IMR-90 (cell line): ENCODE data around the gene MINDY3. TPM values are rescaled to one million over a fixed set of nuclear protein-coding genes. Genes with fewer than 3 reads are reported as not detected.

ENCODE experiments used
- ATAC-seq: fragments of 200-7000 bp; cut with Tn5 transposase; 2 replicates; pipeline ENCODE4 v1.9.1; 2020; ENCODE audit warnings: low read depth, mild to moderate bottlenecking, moderate library complexity
- BruUV-seq: library from RNA; stranded (reverse); fragments of 400-500 nt; replicated peaks from 2 replicates; lab custom pipeline; 2021; lab: Mats Ljungman, UMichigan
- CTCF ChIA-PET: fragments of 300-600 bp; formaldehyde crosslinking; extraction: SDS; loops from one replicate; lab custom pipeline; 2021; ENCODE audit warnings: antibody characterized with exemption; lab: Yijun Ruan, JAX
- POLR2A ChIA-PET: fragments of 300-600 bp; sonication (Branson Sonifier 250); formaldehyde crosslinking; loops from one replicate; lab custom pipeline; 2022; ENCODE audit warnings: antibody characterized with exemption; ENCODE audit not compliant: unreplicated experiment; lab: Charles Lee
- DNase-seq: peaks from one replicate; pipeline ENCODE4 v3.0.0; 2013
- H2AFZ ChIP-seq: replicated peaks from 2 replicates; pipeline ENCODE3; 2013; ENCODE audit warnings: low read length, mild to moderate bottlenecking; ENCODE audit not compliant: poor library complexity
- H2AK5ac ChIP-seq: 2 replicates; pipeline ENCODE4 v1.6.1; 2013; ENCODE audit warnings: low read depth, low read length, inconsistent platforms
- H2AK9ac ChIP-seq: replicated peaks from 2 replicates; pipeline ENCODE3; 2013; ENCODE audit warnings: mild to moderate bottlenecking, low read depth, low read length, moderate library complexity; ENCODE audit not compliant: poor library complexity
- H2BK120ac ChIP-seq: 2 replicates; pipeline ENCODE4 v1.6.1; 2013; ENCODE audit warnings: low read depth, low read length, inconsistent platforms
- H2BK15ac ChIP-seq: 3 replicates; pipeline ENCODE4 v1.6.1; 2013; ENCODE audit warnings: low read depth, low read length, inconsistent platforms
- H2BK20ac ChIP-seq: 2 replicates; pipeline ENCODE4 v1.6.1; 2013; ENCODE audit warnings: low read depth, mild to moderate bottlenecking, inconsistent platforms, low read length, moderate library complexity
- H2BK5ac ChIP-seq: 2 replicates; pipeline ENCODE4 v1.6.1; 2013; ENCODE audit warnings: mild to moderate bottlenecking, low read depth, low read length, inconsistent platforms; ENCODE audit not compliant: poor library complexity, severe bottlenecking
- H3K14ac ChIP-seq: replicated peaks from 2 replicates; pipeline ENCODE4 v1.6.1; 2013; ENCODE audit warnings: low read depth, low read length, inconsistent platforms
- H3K18ac ChIP-seq: 2 replicates; pipeline ENCODE4 v1.6.1; 2013; ENCODE audit warnings: low read depth, low read length, control low read depth
- H3K23ac ChIP-seq: 2 replicates; pipeline ENCODE4 v1.6.1; 2013; ENCODE audit warnings: low read depth, low read length, inconsistent platforms
- H3K27ac ChIP-seq: 2 replicates; pipeline ENCODE4 v1.5.1; 2013; ENCODE audit warnings: mild to moderate bottlenecking, control low read depth, low read length; ENCODE audit not compliant: insufficient read depth
- H3K27me3 ChIP-seq: 2 replicates; pipeline ENCODE4 v1.6.1; 2013; ENCODE audit warnings: low read length; ENCODE audit not compliant: control insufficient read depth, insufficient read depth
- H3K36me3 ChIP-seq: 2 replicates; pipeline ENCODE4 v1.6.1; 2013; ENCODE audit warnings: low read length, mixed read lengths; ENCODE audit not compliant: control insufficient read depth, insufficient read depth
- H3K4ac ChIP-seq: 2 replicates; pipeline ENCODE4 v1.6.1; 2013; ENCODE audit warnings: low read depth, low read length, inconsistent platforms
- H3K4me1 ChIP-seq: 2 replicates; pipeline ENCODE4 v1.6.1; 2013; ENCODE audit warnings: low read length, mixed read lengths; ENCODE audit not compliant: control insufficient read depth, insufficient read depth
- H3K4me2 ChIP-seq: 2 replicates; pipeline ENCODE4 v1.6.1; 2013; ENCODE audit warnings: low read depth, mild to moderate bottlenecking, control low read depth, low read length, moderate library complexity
- H3K4me3 ChIP-seq: 2 replicates; pipeline ENCODE4 v1.5.1; 2013; ENCODE audit warnings: low read depth, mild to moderate bottlenecking, control low read depth, low read length, moderate library complexity; ENCODE audit not compliant: insufficient read depth
- H3K56ac ChIP-seq: 2 replicates; pipeline ENCODE4 v1.6.1; 2013; ENCODE audit warnings: low read length, inconsistent platforms; ENCODE audit not compliant: insufficient read depth; ENCODE audit errors: extremely low read depth
- H3K79me1 ChIP-seq, 2 experiments: 2 replicates each; pipeline ENCODE4 v1.6.1; 2013; ENCODE audit warnings: low read length in 2 of 2, inconsistent platforms in 1 of 2, low read depth in 1 of 2
- H3K9ac ChIP-seq: 2 replicates; pipeline ENCODE4 v1.6.1; 2013; ENCODE audit warnings: low read depth, low read length, control low read depth
- H3K9me1 ChIP-seq: 2 replicates; pipeline ENCODE4 v1.6.1; 2013; ENCODE audit warnings: low read length, inconsistent platforms; ENCODE audit not compliant: insufficient read depth
- H3K9me3 ChIP-seq: 2 replicates; pipeline ENCODE4 v1.6.1; 2013; ENCODE audit warnings: low read length; ENCODE audit not compliant: control insufficient read depth, insufficient read depth
- H4K20me1 ChIP-seq: 2 replicates; pipeline ENCODE4 v1.6.1; 2013; ENCODE audit warnings: low read length, inconsistent platforms; ENCODE audit not compliant: insufficient read depth
- H4K5ac ChIP-seq: 2 replicates; pipeline ENCODE4 v1.6.1; 2013; ENCODE audit warnings: mild to moderate bottlenecking, low read depth, low read length, control low read depth
- H4K8ac ChIP-seq, 2 experiments: 2 replicates each; pipeline ENCODE4 v1.6.1; 2013; ENCODE audit warnings: low read depth in 2 of 2, low read length in 2 of 2, control low read depth in 1 of 2, inconsistent platforms in 1 of 2
- H4K91ac ChIP-seq: 2 replicates; pipeline ENCODE4 v1.6.1; 2013; ENCODE audit warnings: low read depth, low read length, inconsistent platforms; ENCODE audit not compliant: insufficient read depth
- BHLHE40 ChIP-seq: fragments of 150-350 bp; IDR thresholded peaks from 2 replicates; pipeline ENCODE4 v1.6.1; 2016; ENCODE audit warnings: mild to moderate bottlenecking, low read depth, low read length
- CHD1 ChIP-seq: IDR thresholded peaks from 2 replicates; pipeline ENCODE4 v1.6.1; 2012; ENCODE audit warnings: low read depth, low read length, improper control_type of control experiment
- WGBS, 2 experiments: methylation state at CpG; one replicate each; pipeline versions ENCODE4 v1.1.5 to v1.1.7; 2013; ENCODE audit warnings: missing lambda C conversion rate in 2 of 2; ENCODE audit not compliant: insufficient read length in 1 of 2; ENCODE audit errors: extremely low coverage in 2 of 2; 5-methylcytosine and 5-hydroxymethylcytosine counted together
- dilution Hi-C: fragments of 300-500 bp; cut with HindIII; formaldehyde crosslinking; loops from one replicate; pipeline ENCODE4 v1.14.3; 2018; ENCODE audit warnings: low sequenced_read_pairs; ENCODE audit not compliant: unreplicated experiment
- in situ Hi-C: fragments of 300-500 bp; cut with MboI; formaldehyde crosslinking; loops from 3 replicates; pipeline ENCODE4 v1.14.3; 2019; ENCODE audit warnings: low sequenced_read_pairs, inconsistent platforms, mixed read lengths
- intact Hi-C: fragments of 100-400 bp; cut with micrococcal nuclease; formaldehyde crosslinking; loops from 2 replicates; pipeline ENCODE4 v1.10.0; 2022
- polyA plus RNA-seq, 3 experiments: library from polyadenylated mRNA; depleted of rRNA; stranded (reverse); fragments of >200 nt; gene quantifications; 2 replicates each; pipeline ENCODE4 v1.2.3, GENCODE V29; 2012; ENCODE audit warnings: low replicate concordance in 1 of 3
- total RNA-seq: library from RNA; depleted of rRNA; stranded (reverse); fragments of >200 nt; gene quantifications from 2 replicates; pipeline ENCODE4 v1.2.3, GENCODE V29; 2012

MINDY3 gene
- total and polyA plus RNA-seq, 2 of the 4 experiments (the other 2 are of a cell fraction), result 13.9 to 14.5 TPM

GRCh38 chr10:15815242-15815885 is 44.9 kb downstream of the MINDY3 start:
- H2BK20ac ChIP-seq, result no peak overlapping the region
- no peak overlapping the region for H3K4me2 ChIP-seq
- dilution Hi-C loops, result no loop called here
- H3K4me3 ChIP-seq, result no peak overlapping the region
- no peak overlapping the region for H3K18ac ChIP-seq
- no peak overlapping the region for H2AFZ ChIP-seq
- no peak for TF ChIP-seq BHLHE40
- no peak for TF ChIP-seq CHD1
- H4K5ac ChIP-seq, result no peak overlapping the region
- no peaks in the 10 kb centered on the region; the same call in 1 of the 2 replicates for H3K4me1 ChIP-seq
- no peak overlapping the region for H2BK120ac ChIP-seq
- H3K79me1 ChIP-seq, result peaks cover 0 to 6% of the 10 kb centered on the region in 2 experiments; a peak in 3 of 4 replicates
- no peak overlapping the region for H3K14ac ChIP-seq
- peaks cover 5% of the 10 kb centered on the region for H3K36me3 ChIP-seq
- H3K56ac ChIP-seq, result no peak overlapping the region
- WGBS, 2 experiments, result no CpG with 5 or more reads among the region's 6 CpGs
- no peaks in the 10 kb centered on the region for H3K9me3 ChIP-seq
- no peak overlapping the region for H3K27ac ChIP-seq
- DNase-seq (no peak), ATAC-seq (no peak)
- no peak overlapping the region for H4K91ac ChIP-seq
- BruUV-seq, result no TSS peak
- ChIA-PET POLR2A (no interaction called here), CTCF (interaction anchor here (1.2 to 1.3 kb wide), 2 partner anchors 8 to 11 kb away, joined by 3 read pairs; no protein-coding TSS in a partner anchor)
- no peak overlapping the region for H2AK9ac ChIP-seq
- intact Hi-C loops, result no loop called here
- 0 out of 2 replicates have a peak, but pooled peaks cover 3% of the 10 kb centered on the region for H3K9me1 ChIP-seq
- no peak overlapping the region for H3K9ac ChIP-seq
- no peak overlapping the region for H4K8ac ChIP-seq
- H2AK5ac ChIP-seq, result no peak overlapping the region
- no peak overlapping the region for H2BK5ac ChIP-seq
- no peak overlapping the region for H3K4ac ChIP-seq
- no peaks in the 10 kb centered on the region for H3K27me3 ChIP-seq
- no peaks in the 10 kb centered on the region for H4K20me1 ChIP-seq
- in situ Hi-C loops, result no loop called here
- H3K23ac ChIP-seq, result no peak overlapping the region
- H2BK15ac ChIP-seq, result no peak overlapping the region
